Activated naive CD8-positive, alpha-beta T cell treated with anti-CD3 and anti-CD28 coated beads, Interleukin-2, amount 10 ng/mL, durations not matched to agents 7 days and 5 days (primary cell): ENCODE data around the gene ZBTB48. TPM values are rescaled to one million over a fixed set of nuclear protein-coding genes. Genes with fewer than 3 reads are reported as not detected.

ENCODE experiments used
- ATAC-seq: fragments of 150-1000 bp; cut with Tn5 transposase; one replicate; pipeline ENCODE4 v1.10.0; 2021; ENCODE audit warnings: low read depth, moderate library complexity
- POLR2A ChIA-PET: fragments of 350-600 bp; sonication (Branson Sonifier 250); formaldehyde crosslinking; loops from one replicate; lab custom pipeline; 2021; ENCODE audit warnings: antibody characterized with exemption; lab: Charles Lee
- DNase-seq: peaks from one replicate; pipeline ENCODE4 v3.0.0; 2021
- H3K27ac Mint-ChIP-seq: one replicate; pipeline ENCODE4 v1.8.0; 2022; ENCODE audit warnings: mild to moderate bottlenecking, mixed read lengths
- H3K27me3 Mint-ChIP-seq: one replicate; pipeline ENCODE4 v1.8.0; 2022; ENCODE audit warnings: mild to moderate bottlenecking, moderate library complexity, mixed read lengths
- H3K36me3 Mint-ChIP-seq: one replicate; pipeline ENCODE4 v1.8.0; 2021; ENCODE audit warnings: mild to moderate bottlenecking, mixed read lengths
- H3K4me1 Mint-ChIP-seq: one replicate; pipeline ENCODE4 v1.8.0; 2021; ENCODE audit warnings: mixed read lengths
- H3K4me3 Mint-ChIP-seq: one replicate; pipeline ENCODE4 v1.8.0; 2022; ENCODE audit warnings: mild to moderate bottlenecking, moderate library complexity, mixed read lengths
- H3K9me3 Mint-ChIP-seq: one replicate; pipeline ENCODE4 v1.8.0; 2021; ENCODE audit warnings: mixed read lengths
- total RNA-seq, 2 experiments: library from RNA; stranded (reverse); gene quantifications; one replicate each; pipeline ENCODE4 v1.2.3, GENCODE V29; 2021

Gene ZBTB48
- total RNA-seq, 2 experiments from 2014 or later, result 42.7 to 52.9 TPM

- H3K9me3 Mint-ChIP-seq, result no peaks in the 10 kb centered on the region
- POLR2A ChIA-PET, result interaction anchor here (0.6 to 4.9 kb wide), 12 partner anchors 9 to 89 kb away, joined by 3 to 41 read pairs (median 6); partner anchors contain the start of genes KLHL21, NOL9, PHF13 and PLEKHG5
- peak overlapping the region; percentile 98 for H3K27ac Mint-ChIP-seq
- peak overlapping the region; percentile 97 for H3K4me3 Mint-ChIP-seq
- DNase-seq (no peak), ATAC-seq (peak; percentile 50)
- peaks cover 25% of the 10 kb centered on the region for H3K4me1 Mint-ChIP-seq
- H3K27me3 Mint-ChIP-seq, result peaks cover 2% of the 10 kb centered on the region
- H3K36me3 Mint-ChIP-seq, result peaks cover 3% of the 10 kb centered on the region
Measured at GRCh38 chr1:6580119-6580592, 362 bp downstream of the ZBTB48 start.

GRCh38 chr1:6580593-6581409, 1.0 kb downstream of the ZBTB48 start:
- peaks cover 2% of the 10 kb centered on the region for H3K27me3 Mint-ChIP-seq
- H3K27ac Mint-ChIP-seq, result peak overlapping the region; percentile 98
- H3K36me3 Mint-ChIP-seq, result peaks cover 3% of the 10 kb centered on the region
- DNase-seq, result no peak
- ATAC-seq, result no peak
- H3K9me3 Mint-ChIP-seq, result no peaks in the 10 kb centered on the region
- POLR2A ChIA-PET, result interaction anchor here (0.8 to 4.9 kb wide), 8 partner anchors 10 to 90 kb away, joined by 4 to 41 read pairs (median 7); partner anchors contain the start of genes KLHL21, NOL9, PHF13 and PLEKHG5
- H3K4me3 Mint-ChIP-seq, result peak overlapping the region; percentile 97
- H3K4me1 Mint-ChIP-seq, result peaks cover 25% of the 10 kb centered on the region

- Mint-ChIP-seq H3K27me3 (peaks cover 2% of the 10 kb centered on the region), H3K27ac (peak overlapping the region; percentile 25), H3K4me1 (peaks cover 25% of the 10 kb centered on the region), H3K4me3 (peak overlapping the region; percentile 97), H3K36me3 (peaks cover 3% of the 10 kb centered on the region), H3K9me3 (no peaks in the 10 kb centered on the region)
- ATAC-seq (no peak), DNase-seq (no peak)
- POLR2A ChIA-PET, result interaction anchor here (1.4 to 4.9 kb wide), 4 partner anchors 17 to 31 kb away, joined by 4 to 41 read pairs (median 24); partner anchors contain the start of genes KLHL21, NOL9 and TAS1R1
Measured at GRCh38 chr1:6581561-6582305, 1.9 kb downstream of the ZBTB48 start.

- peaks cover 26% of the 10 kb centered on the region for H3K4me1 Mint-ChIP-seq
- ATAC-seq (no peak), DNase-seq (no peak)
- H3K27me3 Mint-ChIP-seq, result peaks cover 2% of the 10 kb centered on the region
- POLR2A ChIA-PET, result interaction anchor here (3.2 to 4.9 kb wide), 2 partner anchors 17 to 21 kb away, joined by 33 to 41 read pairs; partner anchors contain the start of gene KLHL21
- no peak overlapping the region for H3K27ac Mint-ChIP-seq
- H3K4me3 Mint-ChIP-seq, result no peak overlapping the region
- H3K9me3 Mint-ChIP-seq, result no peaks in the 10 kb centered on the region
- peaks cover 3% of the 10 kb centered on the region for H3K36me3 Mint-ChIP-seq
Measured at GRCh38 chr1:6582370-6582769, 2.6 kb downstream of the ZBTB48 start.

- no peak overlapping the region for H3K4me3 Mint-ChIP-seq
- H3K4me1 Mint-ChIP-seq, result peaks cover 21% of the 10 kb centered on the region
- H3K27ac Mint-ChIP-seq, result no peak overlapping the region
- POLR2A ChIA-PET, result interaction anchor here (4.9 kb wide), 1 partner anchor 15 kb away, joined by 41 read pairs; no protein-coding TSS in a partner anchor
- H3K9me3 Mint-ChIP-seq, result no peaks in the 10 kb centered on the region
- H3K36me3 Mint-ChIP-seq, result peaks cover 3% of the 10 kb centered on the region
- no peaks in the 10 kb centered on the region for H3K27me3 Mint-ChIP-seq
- no peak for DNase-seq
- ATAC-seq, result no peak
Measured at GRCh38 chr1:6584126-6585080, 4.6 kb downstream of the ZBTB48 start.

GRCh38 chr1:6585081-6585722, 5.4 kb downstream of the ZBTB48 start:
- ATAC-seq (no peak), DNase-seq (no peak)
- POLR2A ChIA-PET, result no interaction called here
- H3K4me3 Mint-ChIP-seq, result no peak overlapping the region
- H3K27me3 Mint-ChIP-seq, result no peaks in the 10 kb centered on the region
- no peak overlapping the region for H3K27ac Mint-ChIP-seq
- H3K9me3 Mint-ChIP-seq, result no peaks in the 10 kb centered on the region
- H3K4me1 Mint-ChIP-seq, result peaks cover 18% of the 10 kb centered on the region
- peaks cover 1% of the 10 kb centered on the region for H3K36me3 Mint-ChIP-seq

GRCh38 chr1:6585841-6586240, 6.0 kb downstream of the ZBTB48 start:
- no peak for DNase-seq
- Mint-ChIP-seq H3K27ac (no peak overlapping the region), H3K4me3 (no peak overlapping the region), H3K9me3 (no peaks in the 10 kb centered on the region), H3K36me3 (peaks cover 1% of the 10 kb centered on the region), H3K27me3 (no peaks in the 10 kb centered on the region), H3K4me1 (peaks cover 17% of the 10 kb centered on the region)
- no peak for ATAC-seq
- POLR2A ChIA-PET, result no interaction called here

- H3K4me3 Mint-ChIP-seq, result no peak overlapping the region
- no peak for DNase-seq
- H3K36me3 Mint-ChIP-seq, result peaks cover 1% of the 10 kb centered on the region
- no peaks in the 10 kb centered on the region for H3K27me3 Mint-ChIP-seq
- peaks cover 16% of the 10 kb centered on the region for H3K4me1 Mint-ChIP-seq
- no peak for ATAC-seq
- H3K9me3 Mint-ChIP-seq, result no peaks in the 10 kb centered on the region
- POLR2A ChIA-PET, result no interaction called here
- no peak overlapping the region for H3K27ac Mint-ChIP-seq
Measured at GRCh38 chr1:6586404-6586816, 6.6 kb downstream of the ZBTB48 start.

- no peak overlapping the region for H3K4me3 Mint-ChIP-seq
- peak overlapping the region; percentile 51 for H3K27ac Mint-ChIP-seq
- no peaks in the 10 kb centered on the region for H3K27me3 Mint-ChIP-seq
- ATAC-seq (no peak), DNase-seq (no peak)
- POLR2A ChIA-PET, result no interaction called here
- H3K9me3 Mint-ChIP-seq, result no peaks in the 10 kb centered on the region
- H3K36me3 Mint-ChIP-seq, result peaks cover 1% of the 10 kb centered on the region
- H3K4me1 Mint-ChIP-seq, result peaks cover 20% of the 10 kb centered on the region
Measured at GRCh38 chr1:6587261-6588005, 7.6 kb downstream of the ZBTB48 start.

GRCh38 chr1:6588128-6588892, 8.5 kb downstream of the ZBTB48 start:
- no peak for ATAC-seq
- peaks cover 21% of the 10 kb centered on the region for H3K4me1 Mint-ChIP-seq
- POLR2A ChIA-PET, result no interaction called here
- peaks cover 1% of the 10 kb centered on the region for H3K36me3 Mint-ChIP-seq
- H3K27me3 Mint-ChIP-seq, result no peaks in the 10 kb centered on the region
- DNase-seq, result no peak
- H3K4me3 Mint-ChIP-seq, result no peak overlapping the region
- no peaks in the 10 kb centered on the region for H3K9me3 Mint-ChIP-seq
- peak overlapping the region; percentile 26 for H3K27ac Mint-ChIP-seq

GRCh38 chr1:6588893-6589520, 9.2 kb downstream of the ZBTB48 start:
- Mint-ChIP-seq H3K4me3 (no peak overlapping the region), H3K4me1 (peaks cover 21% of the 10 kb centered on the region), H3K36me3 (peaks cover 1% of the 10 kb centered on the region), H3K27me3 (no peaks in the 10 kb centered on the region), H3K9me3 (no peaks in the 10 kb centered on the region), H3K27ac (no peak overlapping the region)
- POLR2A ChIA-PET, result interaction anchor here (0.6 to 1.1 kb wide), 2 partner anchors 14 to 565 kb away, joined by 3 read pairs; partner anchors contain the start of gene KLHL21
- ATAC-seq (no peak), DNase-seq (no peak)
